ENCODE measurements around the gene KSR1. TPM values are rescaled to one million over a fixed set of nuclear protein-coding genes. Genes with fewer than 3 reads are reported as not detected.
A peak's percentile ranks its signal among the peaks of the same experiment; 100 is the strongest.

The KSR1 gene
- total RNA-seq, 2 donors from 2014 or later: 19.0 to 29.1 TPM

GRCh38 chr17:27569884-27570577 is 113.8 kb downstream of the KSR1 start:
- intact Hi-C loops (cut with DNase I, micrococcal nuclease): no loop called here
- DNase-seq (no peak), ATAC-seq (peak; percentile 82)

- DNase-seq (no peak), ATAC-seq (no peak)
- intact Hi-C loops (cut with DNase I, micrococcal nuclease): no loop called here
Measured at GRCh38 chr17:27570578-27570914, 114.3 kb downstream of the KSR1 start.

- DNase-seq (no peak), ATAC-seq (no peak)
- intact Hi-C loops (cut with DNase I, micrococcal nuclease): no loop called here
Measured at GRCh38 chr17:27571563-27572352, 115.5 kb downstream of the KSR1 start.

- intact Hi-C loops (cut with DNase I, micrococcal nuclease): no loop called here
- DNase-seq (no peak), ATAC-seq (no peak)
Measured at GRCh38 chr17:27572665-27573064, 116.4 kb downstream of the KSR1 start.

GRCh38 chr17:27573548-27573947 is 117.3 kb downstream of the KSR1 start:
- ATAC-seq (no peak), DNase-seq (no peak)
- intact Hi-C loops (cut with DNase I, micrococcal nuclease): no loop called here

- DNase-seq: no peak
- ATAC-seq: no peak
- intact Hi-C loops (cut with DNase I, micrococcal nuclease): no loop called here
Measured at GRCh38 chr17:27573971-27574525, 117.8 kb downstream of the KSR1 start.

GRCh38 chr17:27575096-27575911 is 119.1 kb downstream of the KSR1 start:
- ATAC-seq (no peak), DNase-seq (no peak)
- intact Hi-C loops (cut with DNase I, micrococcal nuclease): no loop called here

- intact Hi-C loops (cut with DNase I, micrococcal nuclease): no loop called here
- DNase-seq: no peak
- no peak for ATAC-seq
Measured at GRCh38 chr17:27575912-27576252, 119.6 kb downstream of the KSR1 start.

- intact Hi-C loops (cut with DNase I, micrococcal nuclease): no loop called here
- no peak for ATAC-seq
- DNase-seq: no peak
Measured at GRCh38 chr17:27576477-27577083, 120.3 kb downstream of the KSR1 start.

GRCh38 chr17:27577121-27577761 is 121.0 kb downstream of the KSR1 start:
- no peak for ATAC-seq
- intact Hi-C loops (cut with DNase I, micrococcal nuclease): no loop called here
- DNase-seq: no peak

- DNase-seq (no peak), ATAC-seq (no peak)
- intact Hi-C loops (cut with DNase I, micrococcal nuclease): no loop called here
Measured at GRCh38 chr17:27577884-27578717, 121.9 kb downstream of the KSR1 start.

GRCh38 chr17:27578718-27579085 is 122.5 kb downstream of the KSR1 start:
- ATAC-seq (no peak), DNase-seq (no peak)
- intact Hi-C loops (cut with DNase I, micrococcal nuclease): no loop called here

- ATAC-seq (no peak), DNase-seq (no peak)
- intact Hi-C loops (cut with DNase I, micrococcal nuclease): no loop called here
Measured at GRCh38 chr17:27579304-27579703, 123.1 kb downstream of the KSR1 start.

- DNase-seq: no peak
- ATAC-seq: no peak
- intact Hi-C loops (cut with DNase I, micrococcal nuclease): no loop called here
Measured at GRCh38 chr17:27579897-27580321, 123.7 kb downstream of the KSR1 start.

GRCh38 chr17:27581016-27581415 is 124.8 kb downstream of the KSR1 start:
- intact Hi-C loops (cut with DNase I, micrococcal nuclease): no loop called here
- ATAC-seq (no peak), DNase-seq (no peak)

GRCh38 chr17:27582696-27583095 is 126.4 kb downstream of the KSR1 start:
- no peak for ATAC-seq
- no peak for DNase-seq
- intact Hi-C loops (cut with DNase I, micrococcal nuclease): no loop called here

- ATAC-seq (no peak), DNase-seq (no peak)
- intact Hi-C loops (cut with DNase I, micrococcal nuclease): no loop called here
Measured at GRCh38 chr17:27585153-27585681, 129.0 kb downstream of the KSR1 start.

GRCh38 chr17:27585792-27586191 is 129.5 kb downstream of the KSR1 start:
- intact Hi-C loops (cut with DNase I, micrococcal nuclease): no loop called here
- ATAC-seq: no peak

More at GRCh38 chr17:27585792-27586191, 129.5 kb downstream of the KSR1 start:
- DNase-seq: no peak

Measured in left colon (tissue), 2 donors.